HG03520 (cell line): ENCODE results near the gene CCDC106.

ENCODE experiments used
- ATAC-seq: cut with Tn5 transposase; IDR thresholded peaks from one replicate; pipeline ENCODE4 v1.9.1; 2021; ENCODE audit warnings: mild to moderate bottlenecking, moderate library complexity; ENCODE audit not compliant: unreplicated experiment

Gene CCDC106

GRCh38 chr19:55679343-55680257, 31.6 kb downstream of the CCDC106 start:
- no peak for ATAC-seq

GRCh38 chr19:55680339-55681130, 32.5 kb downstream of the CCDC106 start:
- no peak for ATAC-seq

- ATAC-seq, result no peak
Measured at GRCh38 chr19:55681131-55682092, 33.4 kb downstream of the CCDC106 start.

- no peak for ATAC-seq
Measured at GRCh38 chr19:55683449-55684261, 35.6 kb downstream of the CCDC106 start.

- no peak for ATAC-seq
Measured at GRCh38 chr19:55684946-55685681, 37.1 kb downstream of the CCDC106 start.

- no peak for ATAC-seq
Measured at GRCh38 chr19:55685776-55686175, 37.8 kb downstream of the CCDC106 start.

- ATAC-seq, result no peak
Measured at GRCh38 chr19:55686311-55687050, 38.5 kb downstream of the CCDC106 start.

- ATAC-seq, result no peak
Measured at GRCh38 chr19:55687281-55688201, 39.5 kb downstream of the CCDC106 start.

GRCh38 chr19:55688422-55689218, 40.6 kb downstream of the CCDC106 start:
- ATAC-seq, result no peak

GRCh38 chr19:55689411-55690108, 41.5 kb downstream of the CCDC106 start:
- ATAC-seq, result no peak

GRCh38 chr19:55690109-55690768, 42.2 kb downstream of the CCDC106 start:
- no peak for ATAC-seq

- ATAC-seq, result no peak
Measured at GRCh38 chr19:55690769-55691545, 42.9 kb downstream of the CCDC106 start.

- no peak for ATAC-seq
Measured at GRCh38 chr19:55691561-55692481, 43.8 kb downstream of the CCDC106 start.

- ATAC-seq, result no peak
Measured at GRCh38 chr19:55692681-55693081, 44.7 kb downstream of the CCDC106 start.
